HepG2 (cell line): ENCODE data around the gene IL1A. TPM values are rescaled to one million over a fixed set of nuclear protein-coding genes. Genes with fewer than 3 reads are reported as not detected.

Experiments used
- BORCS8-MEF2B ChIP-seq: sonication (generic); formaldehyde crosslinking; IDR thresholded peaks from 2 replicates; pipeline ENCODE4 v1.8.0; 2022; ENCODE audit warnings: mild to moderate bottlenecking, missing genetic modification reagents
- CENPT ChIP-seq: sonication (generic); formaldehyde crosslinking; IDR thresholded peaks from 2 replicates; pipeline ENCODE4 v1.8.0; 2022; ENCODE audit warnings: low read depth, mild to moderate bottlenecking, moderate library complexity, missing genetic modification reagents
- DBP ChIP-seq: sonication (generic); formaldehyde crosslinking; IDR thresholded peaks from 2 replicates; pipeline ENCODE4 v1.4.0; 2020; ENCODE audit warnings: missing genetic modification reagents; ENCODE audit errors: not compliant biosample characterization
- EHMT2 ChIP-seq: fragments of 200-600 bp; sonication (generic); IDR thresholded peaks from 2 replicates; pipeline ENCODE4 v1.7.0; 2017; ENCODE audit warnings: antibody characterized with exemption, low read depth, low read length, borderline replicate concordance
- GZF1 ChIP-seq: sonication (generic); formaldehyde crosslinking; IDR thresholded peaks from 2 replicates; pipeline ENCODE4 v1.5.1; 2020; ENCODE audit warnings: mild to moderate bottlenecking, missing genetic modification reagents
- NFKBIZ ChIP-seq: IDR thresholded peaks from 2 replicates; pipeline ENCODE4 v1.6.1; 2018; ENCODE audit warnings: missing genetic modification reagents, missing compliant biosample characterization
- RBAK ChIP-seq: sonication (generic); formaldehyde crosslinking; IDR thresholded peaks from 2 replicates; pipeline ENCODE4 v1.5.1; 2020; ENCODE audit warnings: mild to moderate bottlenecking, missing genetic modification reagents
- SP4 ChIP-seq: sonication (generic); formaldehyde crosslinking; IDR thresholded peaks from 2 replicates; pipeline ENCODE4 v1.8.1; 2023; ENCODE audit warnings: mild to moderate bottlenecking, missing genetic modification reagents
- SRSF1 ChIP-seq: fragments of 200-400 bp; formaldehyde crosslinking; optimal IDR thresholded peaks from 2 replicates; pipeline ENCODE3; 2017; ENCODE audit warnings: mild to moderate bottlenecking, low read depth, low read length, moderate library complexity
- SSRP1 ChIP-seq: IDR thresholded peaks from 2 replicates; pipeline ENCODE4 v1.6.1; 2016; ENCODE audit warnings: control low read depth
- SYNCRIP ChIP-seq: fragments of 200-400 bp; formaldehyde crosslinking; IDR thresholded peaks from 2 replicates; pipeline ENCODE4 v1.6.1; 2018; ENCODE audit warnings: mild to moderate bottlenecking, low read depth, low read length; ENCODE audit not compliant: insufficient read depth
- ZNF841 ChIP-seq: sonication (generic); formaldehyde crosslinking; IDR thresholded peaks from 2 replicates; pipeline ENCODE4 v1.8.1; 2023; ENCODE audit warnings: missing genetic modification reagents, borderline replicate concordance
- ZSCAN21 ChIP-seq: sonication (generic); formaldehyde crosslinking; IDR thresholded peaks from 2 replicates; pipeline ENCODE4 v1.8.0; 2022; ENCODE audit warnings: mild to moderate bottlenecking, missing genetic modification reagents, moderate library complexity, borderline replicate concordance
- polyA plus RNA-seq, 8 experiments: library from polyadenylated mRNA; depleted of rRNA in 3 of 8; stranded (reverse) in 7 of 8; unstranded in 1 of 8; fragments of >200 nt; fragmentation: Illumina TruSeq in 4 of 8; extraction: Trizol in 4 of 8; gene quantifications; 2 replicates each; pipeline versions ENCODE4 v1.2.1 to v1.2.3, GENCODE V29; 2011 to 2016; ENCODE audit warnings: low read depth in 4 of 8, missing spikeins in 1 of 8, mixed read lengths in 1 of 8; ENCODE audit not compliant: insufficient read depth in 1 of 8
- total RNA-seq, 5 experiments: library from RNA; depleted of rRNA; stranded (reverse); fragments of >200 nt; fragmentation: Illumina TruSeq; extraction: Trizol; gene quantifications; 2 replicates each; pipeline ENCODE4 v1.2.3, GENCODE V29; 2016; ENCODE audit warnings: low read depth in 1 of 5
- TF ChIP-seq, protein P1 (sequence below): sonication (generic); formaldehyde crosslinking; IDR thresholded peaks from 2 replicates; pipeline ENCODE4 v1.5.0; 2020; ENCODE audit warnings: mild to moderate bottlenecking, missing genetic modification reagents
- TF ChIP-seq, protein P2 (sequence below): sonication (generic); formaldehyde crosslinking; IDR thresholded peaks from 2 replicates; pipeline ENCODE4 v1.5.0; 2020; ENCODE audit warnings: mild to moderate bottlenecking, missing genetic modification reagents, borderline replicate concordance
- TF ChIP-seq, protein P3 (sequence below): IDR thresholded peaks from 2 replicates; pipeline ENCODE4 v1.6.1; 2016; ENCODE audit warnings: low read depth, control low read depth

Gene IL1A
- total and polyA plus RNA-seq, 2 of the 13 experiments (the other 11 are each of a cell fraction or from before 2014, with no cell fraction given): not detected

DNA sequence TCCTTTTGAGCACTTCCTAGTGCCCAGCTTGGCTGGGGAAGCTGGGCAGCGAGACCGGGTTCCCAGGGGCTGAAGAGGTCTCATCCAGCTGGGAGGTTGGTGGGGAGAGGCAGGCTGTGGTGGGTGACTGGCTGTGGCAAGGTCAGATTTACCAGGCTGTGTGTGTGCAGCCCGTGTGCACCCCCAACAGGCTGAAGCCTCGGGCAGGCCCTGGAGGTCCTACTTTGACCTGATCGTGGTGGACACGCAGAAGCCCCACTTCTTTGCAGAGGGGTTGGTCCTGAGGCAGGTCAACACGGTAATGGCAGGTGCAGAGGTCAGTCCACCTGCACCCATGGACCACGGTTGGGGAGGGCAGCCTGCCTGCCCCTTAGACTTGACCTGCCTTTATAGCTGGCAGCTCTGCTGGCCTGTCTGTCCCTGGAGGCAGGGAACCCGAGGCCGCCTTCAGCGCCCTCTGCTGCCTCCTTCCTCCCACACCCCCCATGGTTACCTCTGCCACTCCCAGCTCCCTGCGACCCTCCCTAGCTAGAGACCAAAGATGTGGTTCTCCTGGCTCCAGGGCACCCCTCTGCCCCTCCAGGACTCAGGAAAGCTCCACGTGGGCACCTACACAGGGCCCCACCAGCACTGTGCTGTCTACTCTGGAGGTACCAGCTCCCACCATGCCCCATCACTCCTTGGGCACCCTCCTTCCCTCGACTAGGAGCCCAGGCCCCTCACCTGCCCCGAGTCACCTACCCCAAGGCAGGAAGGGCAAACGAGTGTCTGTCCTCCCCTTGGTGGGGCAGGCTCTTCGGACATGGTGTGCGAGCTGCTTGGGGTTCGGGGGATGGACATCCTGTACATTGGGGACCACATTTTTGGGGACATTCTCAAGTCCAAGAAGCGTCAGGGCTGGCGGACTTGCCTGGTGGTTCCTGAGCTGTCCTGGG lies 59.4 kb downstream of the IL1A start (continued):
- TF ChIP-seq, protein P1, sequence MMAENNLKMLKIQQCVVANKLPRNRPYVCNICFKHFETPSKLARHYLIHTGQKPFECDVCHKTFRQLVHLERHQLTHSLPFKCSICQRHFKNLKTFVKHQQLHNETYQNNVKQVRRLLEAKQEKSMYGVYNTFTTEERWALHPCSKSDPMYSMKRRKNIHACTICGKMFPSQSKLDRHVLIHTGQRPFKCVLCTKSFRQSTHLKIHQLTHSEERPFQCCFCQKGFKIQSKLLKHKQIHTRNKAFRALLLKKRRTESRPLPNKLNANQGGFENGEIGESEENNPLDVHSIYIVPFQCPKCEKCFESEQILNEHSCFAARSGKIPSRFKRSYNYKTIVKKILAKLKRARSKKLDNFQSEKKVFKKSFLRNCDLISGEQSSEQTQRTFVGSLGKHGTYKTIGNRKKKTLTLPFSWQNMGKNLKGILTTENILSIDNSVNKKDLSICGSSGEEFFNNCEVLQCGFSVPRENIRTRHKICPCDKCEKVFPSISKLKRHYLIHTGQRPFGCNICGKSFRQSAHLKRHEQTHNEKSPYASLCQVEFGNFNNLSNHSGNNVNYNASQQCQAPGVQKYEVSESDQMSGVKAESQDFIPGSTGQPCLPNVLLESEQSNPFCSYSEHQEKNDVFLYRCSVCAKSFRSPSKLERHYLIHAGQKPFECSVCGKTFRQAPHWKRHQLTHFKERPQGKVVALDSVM: peak; percentile 30; the same call in 1 of the 2 replicates
- no peak for TF ChIP-seq SYNCRIP
- no peak for TF ChIP-seq EHMT2
- TF ChIP-seq GZF1 (CRISPR knock-in tag): no peak
- no peak for TF ChIP-seq DBP
- no peak; the same call in 1 of the 2 replicates for TF ChIP-seq SP4
- TF ChIP-seq, protein P2, sequence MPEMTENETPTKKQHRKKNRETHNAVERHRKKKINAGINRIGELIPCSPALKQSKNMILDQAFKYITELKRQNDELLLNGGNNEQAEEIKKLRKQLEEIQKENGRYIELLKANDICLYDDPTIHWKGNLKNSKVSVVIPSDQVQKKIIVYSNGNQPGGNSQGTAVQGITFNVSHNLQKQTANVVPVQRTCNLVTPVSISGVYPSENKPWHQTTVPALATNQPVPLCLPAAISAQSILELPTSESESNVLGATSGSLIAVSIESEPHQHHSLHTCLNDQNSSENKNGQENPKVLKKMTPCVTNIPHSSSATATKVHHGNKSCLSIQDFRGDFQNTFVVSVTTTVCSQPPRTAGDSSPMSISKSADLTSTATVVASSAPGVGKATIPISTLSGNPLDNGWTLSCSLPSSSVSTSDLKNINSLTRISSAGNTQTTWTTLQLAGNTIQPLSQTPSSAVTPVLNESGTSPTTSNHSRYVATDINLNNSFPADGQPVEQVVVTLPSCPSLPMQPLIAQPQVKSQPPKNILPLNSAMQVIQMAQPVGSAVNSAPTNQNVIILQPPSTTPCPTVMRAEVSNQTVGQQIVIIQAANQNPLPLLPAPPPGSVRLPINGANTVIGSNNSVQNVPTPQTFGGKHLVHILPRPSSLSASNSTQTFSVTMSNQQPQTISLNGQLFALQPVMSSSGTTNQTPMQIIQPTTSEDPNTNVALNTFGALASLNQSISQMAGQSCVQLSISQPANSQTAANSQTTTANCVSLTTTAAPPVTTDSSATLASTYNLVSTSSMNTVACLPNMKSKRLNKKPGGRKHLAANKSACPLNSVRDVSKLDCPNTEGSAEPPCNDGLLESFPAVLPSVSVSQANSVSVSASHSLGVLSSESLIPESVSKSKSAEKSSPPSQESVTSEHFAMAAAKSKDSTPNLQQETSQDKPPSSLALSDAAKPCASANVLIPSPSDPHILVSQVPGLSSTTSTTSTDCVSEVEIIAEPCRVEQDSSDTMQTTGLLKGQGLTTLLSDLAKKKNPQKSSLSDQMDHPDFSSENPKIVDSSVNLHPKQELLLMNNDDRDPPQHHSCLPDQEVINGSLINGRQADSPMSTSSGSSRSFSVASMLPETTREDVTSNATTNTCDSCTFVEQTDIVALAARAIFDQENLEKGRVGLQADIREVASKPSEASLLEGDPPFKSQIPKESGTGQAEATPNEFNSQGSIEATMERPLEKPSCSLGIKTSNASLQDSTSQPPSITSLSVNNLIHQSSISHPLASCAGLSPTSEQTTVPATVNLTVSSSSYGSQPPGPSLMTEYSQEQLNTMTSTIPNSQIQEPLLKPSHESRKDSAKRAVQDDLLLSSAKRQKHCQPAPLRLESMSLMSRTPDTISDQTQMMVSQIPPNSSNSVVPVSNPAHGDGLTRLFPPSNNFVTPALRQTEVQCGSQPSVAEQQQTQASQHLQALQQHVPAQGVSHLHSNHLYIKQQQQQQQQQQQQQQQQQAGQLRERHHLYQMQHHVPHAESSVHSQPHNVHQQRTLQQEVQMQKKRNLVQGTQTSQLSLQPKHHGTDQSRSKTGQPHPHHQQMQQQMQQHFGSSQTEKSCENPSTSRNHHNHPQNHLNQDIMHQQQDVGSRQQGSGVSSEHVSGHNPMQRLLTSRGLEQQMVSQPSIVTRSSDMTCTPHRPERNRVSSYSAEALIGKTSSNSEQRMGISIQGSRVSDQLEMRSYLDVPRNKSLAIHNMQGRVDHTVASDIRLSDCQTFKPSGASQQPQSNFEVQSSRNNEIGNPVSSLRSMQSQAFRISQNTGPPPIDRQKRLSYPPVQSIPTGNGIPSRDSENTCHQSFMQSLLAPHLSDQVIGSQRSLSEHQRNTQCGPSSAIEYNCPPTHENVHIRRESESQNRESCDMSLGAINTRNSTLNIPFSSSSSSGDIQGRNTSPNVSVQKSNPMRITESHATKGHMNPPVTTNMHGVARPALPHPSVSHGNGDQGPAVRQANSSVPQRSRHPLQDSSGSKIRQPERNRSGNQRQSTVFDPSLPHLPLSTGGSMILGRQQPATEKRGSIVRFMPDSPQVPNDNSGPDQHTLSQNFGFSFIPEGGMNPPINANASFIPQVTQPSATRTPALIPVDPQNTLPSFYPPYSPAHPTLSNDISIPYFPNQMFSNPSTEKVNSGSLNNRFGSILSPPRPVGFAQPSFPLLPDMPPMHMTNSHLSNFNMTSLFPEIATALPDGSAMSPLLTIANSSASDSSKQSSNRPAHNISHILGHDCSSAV (CRISPR knock-in tag): no peak
- TF ChIP-seq SRSF1: no peak
- TF ChIP-seq CENPT: no peak
- no peak for TF ChIP-seq NFKBIZ
- no peak for TF ChIP-seq ZNF841
- TF ChIP-seq BORCS8-MEF2B (CRISPR knock-in tag): no peak
- TF ChIP-seq ZSCAN21: peak; percentile 54; the same call in 1 of the 2 replicates
- TF ChIP-seq SSRP1: no peak
- TF ChIP-seq, protein P3, sequence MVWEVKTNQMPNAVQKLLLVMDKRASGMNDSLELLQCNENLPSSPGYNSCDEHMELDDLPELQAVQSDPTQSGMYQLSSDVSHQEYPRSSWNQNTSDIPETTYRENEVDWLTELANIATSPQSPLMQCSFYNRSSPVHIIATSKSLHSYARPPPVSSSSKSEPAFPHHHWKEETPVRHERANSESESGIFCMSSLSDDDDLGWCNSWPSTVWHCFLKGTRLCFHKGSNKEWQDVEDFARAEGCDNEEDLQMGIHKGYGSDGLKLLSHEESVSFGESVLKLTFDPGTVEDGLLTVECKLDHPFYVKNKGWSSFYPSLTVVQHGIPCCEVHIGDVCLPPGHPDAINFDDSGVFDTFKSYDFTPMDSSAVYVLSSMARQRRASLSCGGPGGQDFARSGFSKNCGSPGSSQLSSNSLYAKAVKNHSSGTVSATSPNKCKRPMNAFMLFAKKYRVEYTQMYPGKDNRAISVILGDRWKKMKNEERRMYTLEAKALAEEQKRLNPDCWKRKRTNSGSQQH (CRISPR knock-in tag): no peak; the same call in 1 of the 2 replicates
- TF ChIP-seq RBAK (CRISPR knock-in tag): no peak
